Astrocyte (in vitro differentiated cells and primary cell): ENCODE measurements around the gene ANKRD12. TPM values are rescaled to one million over a fixed set of nuclear protein-coding genes. Genes with fewer than 3 reads are reported as not detected.
A peak's percentile ranks its signal among the peaks of the same experiment; 100 is the strongest.

Source experiments
- DNase-seq: peaks from one replicate; pipeline ENCODE4 v3.0.0-alpha.2; 2010; ENCODE audit warnings: low read depth
- FAIRE-seq: peaks from 2 replicates; lab custom pipeline; 2011; peaks lifted over from hg19 to GRCh38; lab: Jason Lieb, UNC
- H2AFZ ChIP-seq: 2 replicates; pipeline ENCODE4 v1.6.0; 2012; ENCODE audit warnings: low read depth, low read length, inconsistent platforms
- H3K27ac ChIP-seq: 2 replicates; pipeline ENCODE4 v1.5.1; 2011; ENCODE audit warnings: low read depth, low read length, inconsistent platforms
- H3K27me3 ChIP-seq: 2 replicates; pipeline ENCODE4 v1.6.0; 2011; ENCODE audit warnings: low read length, inconsistent platforms; ENCODE audit not compliant: insufficient read depth
- H3K36me3 ChIP-seq: 2 replicates; pipeline ENCODE4 v1.5.1; 2011; ENCODE audit warnings: low read length, inconsistent platforms; ENCODE audit not compliant: insufficient read depth
- H3K4me1 ChIP-seq: 2 replicates; pipeline ENCODE4 v1.5.1; 2011; ENCODE audit warnings: low read length, inconsistent platforms; ENCODE audit not compliant: insufficient read depth
- H3K4me2 ChIP-seq: 2 replicates; pipeline ENCODE4 v1.6.0; 2012; ENCODE audit warnings: low read length, inconsistent platforms
- H3K4me3 ChIP-seq: 2 replicates; pipeline ENCODE4 v1.5.1; 2011; ENCODE audit warnings: low read depth, mild to moderate bottlenecking, low read length, inconsistent platforms; ENCODE audit not compliant: insufficient read depth
- H3K79me2 ChIP-seq: 2 replicates; pipeline ENCODE4 v1.6.0; 2012; ENCODE audit warnings: mild to moderate bottlenecking, low read length, inconsistent platforms; ENCODE audit not compliant: insufficient read depth
- H3K9ac ChIP-seq: 2 replicates; pipeline ENCODE4 v1.6.0; 2012; ENCODE audit warnings: mild to moderate bottlenecking, low read length, inconsistent platforms
- H3K9me3 ChIP-seq: 2 replicates; pipeline ENCODE4 v1.5.1; 2012; ENCODE audit warnings: low read depth, mild to moderate bottlenecking, low read length, inconsistent platforms; ENCODE audit not compliant: insufficient read depth
- H4K20me1 ChIP-seq: 2 replicates; pipeline ENCODE4 v1.6.0; 2012; ENCODE audit warnings: low read length, inconsistent platforms; ENCODE audit not compliant: insufficient read depth
- H3K27ac Mint-ChIP-seq: one replicate; pipeline ENCODE4 v1.8.0; 2021; ENCODE audit warnings: mild to moderate bottlenecking, mixed read lengths; ENCODE audit not compliant: unreplicated experiment
- H3K27me3 Mint-ChIP-seq: one replicate; pipeline ENCODE4 v1.8.0; 2021; ENCODE audit warnings: low read depth, mixed read lengths; ENCODE audit not compliant: unreplicated experiment
- H3K36me3 Mint-ChIP-seq: one replicate; pipeline ENCODE4 v1.8.0; 2021; ENCODE audit warnings: low read depth, mixed read lengths; ENCODE audit not compliant: unreplicated experiment
- H3K4me1 Mint-ChIP-seq: one replicate; pipeline ENCODE4 v1.8.0; 2021; ENCODE audit warnings: low read depth, mixed read lengths; ENCODE audit not compliant: unreplicated experiment
- H3K4me3 Mint-ChIP-seq: one replicate; pipeline ENCODE4 v1.8.0; 2021; ENCODE audit warnings: mild to moderate bottlenecking, moderate library complexity, mixed read lengths; ENCODE audit not compliant: unreplicated experiment
- H3K9me3 Mint-ChIP-seq: one replicate; pipeline ENCODE4 v1.8.0; 2021; ENCODE audit warnings: mild to moderate bottlenecking, mixed read lengths; ENCODE audit not compliant: unreplicated experiment
- CTCF ChIP-seq: IDR thresholded peaks from 2 replicates; pipeline ENCODE4 v1.5.1; 2011; ENCODE audit warnings: low read depth, mild to moderate bottlenecking, inconsistent platforms, low read length, moderate library complexity; ENCODE audit not compliant: insufficient read depth
- EZH2 ChIP-seq: IDR thresholded peaks from 2 replicates; pipeline ENCODE4 v1.6.1; 2012; ENCODE audit warnings: mild to moderate bottlenecking, low read length, inconsistent platforms; ENCODE audit not compliant: insufficient read depth
- total RNA-seq: library from RNA; stranded (reverse); gene quantifications from 2 replicates; pipeline ENCODE4 v1.2.1, GENCODE V29; 2021

The ANKRD12 gene
- total RNA-seq, 1 donor from 2014 or later = 24.4 TPM

- Histone ChIP-seq H3K36me3 (no peaks in the 10 kb centered on the region), H3K27ac (no peak overlapping the region), H3K4me1 (peaks cover 6% of the 10 kb centered on the region), H3K4me3 (no peak overlapping the region), H3K27me3 (no peaks in the 10 kb centered on the region), H3K4me2 (no peak overlapping the region), H3K9me3 (no peaks in the 10 kb centered on the region), H2AFZ (no peak overlapping the region), H4K20me1 (no peaks in the 10 kb centered on the region), H3K9ac (no peak overlapping the region), H3K79me2 (no peaks in the 10 kb centered on the region)
- Mint-ChIP-seq H3K4me1 (peaks cover 4% of the 10 kb centered on the region), H3K9me3 (peaks cover 11% of the 10 kb centered on the region), H3K27ac (no peak overlapping the region), H3K36me3 (peaks cover 4% of the 10 kb centered on the region), H3K27me3 (peaks cover 5% of the 10 kb centered on the region), H3K4me3 (no peak overlapping the region)
- TF ChIP-seq CTCF (no peak), EZH2 (no peak)
- peak; percentile 23 for FAIRE-seq
- DNase-seq = no peak
Measured at GRCh38 chr18:9328776-9329175, 192.2 kb downstream of the ANKRD12 start.

- no peaks in the 10 kb centered on the region for H3K36me3 ChIP-seq
- no peak overlapping the region for H3K27ac Mint-ChIP-seq
- no peaks in the 10 kb centered on the region for H3K4me1 Mint-ChIP-seq
- H3K9ac ChIP-seq = no peak overlapping the region
- H3K4me2 ChIP-seq = no peak overlapping the region
- H3K9me3 ChIP-seq = no peaks in the 10 kb centered on the region
- H4K20me1 ChIP-seq = no peaks in the 10 kb centered on the region
- H3K79me2 ChIP-seq = no peaks in the 10 kb centered on the region
- peaks cover under 1% of the 10 kb centered on the region for H3K4me1 ChIP-seq
- no peak for TF ChIP-seq EZH2
- no peak overlapping the region for H3K27ac ChIP-seq
- FAIRE-seq (no peak), DNase-seq (no peak)
- no peak overlapping the region for H2AFZ ChIP-seq
- H3K9me3 Mint-ChIP-seq = peaks cover 14% of the 10 kb centered on the region
- H3K27me3 Mint-ChIP-seq = peaks cover 5% of the 10 kb centered on the region
- H3K4me3 Mint-ChIP-seq = no peak overlapping the region
- no peaks in the 10 kb centered on the region for H3K27me3 ChIP-seq
- no peak overlapping the region for H3K4me3 ChIP-seq
- H3K36me3 Mint-ChIP-seq = peaks cover 4% of the 10 kb centered on the region
Measured at GRCh38 chr18:9329471-9329870, 192.9 kb downstream of the ANKRD12 start.

GRCh38 chr18:9330419-9330818 is 193.8 kb downstream of the ANKRD12 start:
- Histone ChIP-seq H3K27ac (no peak overlapping the region), H3K4me2 (no peak overlapping the region), H3K36me3 (no peaks in the 10 kb centered on the region), H4K20me1 (no peaks in the 10 kb centered on the region), H3K79me2 (peaks cover 4% of the 10 kb centered on the region), H3K27me3 (no peaks in the 10 kb centered on the region), H3K4me3 (no peak overlapping the region), H2AFZ (no peak overlapping the region), H3K9ac (no peak overlapping the region), H3K9me3 (no peaks in the 10 kb centered on the region), H3K4me1 (no peaks in the 10 kb centered on the region)
- H3K9me3 Mint-ChIP-seq = peaks cover 14% of the 10 kb centered on the region
- no peak overlapping the region for H3K4me3 Mint-ChIP-seq
- H3K4me1 Mint-ChIP-seq = no peaks in the 10 kb centered on the region
- no peak for DNase-seq
- peaks cover 5% of the 10 kb centered on the region for H3K27me3 Mint-ChIP-seq
- peaks cover 4% of the 10 kb centered on the region for H3K36me3 Mint-ChIP-seq
- FAIRE-seq = no peak
- TF ChIP-seq CTCF = no peak
- no peak for TF ChIP-seq EZH2
- H3K27ac Mint-ChIP-seq = no peak overlapping the region
